Brain microvascular endothelial cell (primary cell): Measurements from ENCODE around the gene TNFRSF8.

ENCODE experiments used
- DNase-seq: peaks from one replicate; pipeline ENCODE4 v3.0.0-alpha.2; 2020
- H3K27ac ChIP-seq: fragments of 250-450 bp; sonication (Bioruptor Pico); 2 replicates; pipeline ENCODE4 v1.5.1; 2020; ENCODE audit warnings: mild to moderate bottlenecking, moderate library complexity
- H3K27me3 ChIP-seq: fragments of 250-450 bp; sonication (Bioruptor Pico); replicated peaks from 2 replicates; pipeline ENCODE4 v1.5.1; 2020; ENCODE audit warnings: mild to moderate bottlenecking
- H3K36me3 ChIP-seq: fragments of 250-450 bp; sonication (Bioruptor Pico); replicated peaks from 2 replicates; pipeline ENCODE4 v1.5.1; 2020; ENCODE audit warnings: mild to moderate bottlenecking
- H3K4me3 ChIP-seq: 2 replicates; pipeline ENCODE4 v1.5.1; 2011; ENCODE audit warnings: low read depth, mild to moderate bottlenecking, control low read depth, low read length, moderate library complexity
- in situ Hi-C: cut with HindIII; loops from 2 replicates; pipeline ENCODE4 v1.10.0; 2017; ENCODE audit warnings: low sequenced_read_pairs, low pct_ligation_motif_present
- TF ChIP-seq, protein P1 (sequence below): IDR thresholded peaks from 2 replicates; pipeline ENCODE4 v1.5.1; 2011; ENCODE audit warnings: low read depth, mild to moderate bottlenecking, moderate library complexity, low read length, control low read depth, inconsistent platforms; ENCODE audit errors: missing control alignments

The TNFRSF8 gene

DNA sequence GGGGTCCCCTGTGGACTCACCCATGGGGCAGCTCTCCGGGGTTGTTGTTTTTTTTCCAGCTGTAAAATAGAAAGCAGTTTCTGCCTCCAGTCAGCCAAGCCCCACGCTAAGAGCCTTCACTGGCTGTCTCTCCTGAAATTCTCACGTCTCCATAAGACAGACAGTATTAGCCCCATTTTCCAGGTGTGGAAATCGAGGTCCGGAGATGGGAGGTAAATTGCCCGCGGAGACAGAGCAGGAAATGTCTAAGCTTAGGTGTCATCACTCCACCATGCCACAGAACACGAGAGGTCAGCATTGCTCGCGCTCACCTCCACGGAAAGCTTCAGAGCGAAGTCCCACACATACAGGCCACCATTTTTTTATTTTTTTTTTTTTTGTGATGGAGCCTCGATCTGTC, 44.6 kb downstream of the TNFRSF8 start:
- TF ChIP-seq, protein P1, sequence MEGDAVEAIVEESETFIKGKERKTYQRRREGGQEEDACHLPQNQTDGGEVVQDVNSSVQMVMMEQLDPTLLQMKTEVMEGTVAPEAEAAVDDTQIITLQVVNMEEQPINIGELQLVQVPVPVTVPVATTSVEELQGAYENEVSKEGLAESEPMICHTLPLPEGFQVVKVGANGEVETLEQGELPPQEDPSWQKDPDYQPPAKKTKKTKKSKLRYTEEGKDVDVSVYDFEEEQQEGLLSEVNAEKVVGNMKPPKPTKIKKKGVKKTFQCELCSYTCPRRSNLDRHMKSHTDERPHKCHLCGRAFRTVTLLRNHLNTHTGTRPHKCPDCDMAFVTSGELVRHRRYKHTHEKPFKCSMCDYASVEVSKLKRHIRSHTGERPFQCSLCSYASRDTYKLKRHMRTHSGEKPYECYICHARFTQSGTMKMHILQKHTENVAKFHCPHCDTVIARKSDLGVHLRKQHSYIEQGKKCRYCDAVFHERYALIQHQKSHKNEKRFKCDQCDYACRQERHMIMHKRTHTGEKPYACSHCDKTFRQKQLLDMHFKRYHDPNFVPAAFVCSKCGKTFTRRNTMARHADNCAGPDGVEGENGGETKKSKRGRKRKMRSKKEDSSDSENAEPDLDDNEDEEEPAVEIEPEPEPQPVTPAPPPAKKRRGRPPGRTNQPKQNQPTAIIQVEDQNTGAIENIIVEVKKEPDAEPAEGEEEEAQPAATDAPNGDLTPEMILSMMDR = no peak
- peaks cover 3% of the 10 kb centered on the region for H3K27me3 ChIP-seq
- H3K36me3 ChIP-seq = no peaks in the 10 kb centered on the region
- DNase-seq = no peak
- in situ Hi-C loops = no loop called here
- no peak overlapping the region for H3K27ac ChIP-seq
- H3K4me3 ChIP-seq = no peak overlapping the region

- H3K4me3 ChIP-seq = no peak overlapping the region
- no peak for DNase-seq
- in situ Hi-C loops = no loop called here
- TF ChIP-seq, protein P1 = no peak
- H3K27me3 ChIP-seq = peaks cover 3% of the 10 kb centered on the region
- H3K27ac ChIP-seq = no peak overlapping the region
- no peaks in the 10 kb centered on the region for H3K36me3 ChIP-seq
Observed at GRCh38 chr1:12109901-12110300, 46.8 kb downstream of the TNFRSF8 start.

DNA sequence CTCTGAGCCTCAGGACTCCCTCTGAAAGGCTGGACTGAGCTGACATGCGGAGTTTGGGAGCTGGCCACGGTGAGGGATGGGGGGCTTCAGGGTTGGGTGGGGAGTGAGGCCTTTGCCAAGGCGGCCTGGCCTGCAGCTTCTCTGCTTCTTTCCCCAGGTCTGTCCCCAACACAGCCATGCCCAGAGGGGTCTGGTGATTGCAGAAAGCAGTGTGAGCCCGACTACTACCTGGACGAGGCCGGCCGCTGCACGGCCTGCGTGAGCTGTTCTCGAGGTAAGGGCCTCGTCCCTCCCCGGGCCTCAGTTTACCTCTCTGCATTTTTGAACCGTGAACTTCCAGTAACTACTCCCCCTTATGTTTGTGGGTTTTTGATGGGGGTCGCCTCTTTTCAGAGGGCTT, 48.6 kb downstream of the TNFRSF8 start:
- no peak for DNase-seq
- Histone ChIP-seq H3K36me3 (no peaks in the 10 kb centered on the region), H3K27me3 (no peaks in the 10 kb centered on the region), H3K4me3 (no peak overlapping the region), H3K27ac (no peak overlapping the region)
- TF ChIP-seq, protein P1 = no peak
- in situ Hi-C loops = no loop called here

DNA sequence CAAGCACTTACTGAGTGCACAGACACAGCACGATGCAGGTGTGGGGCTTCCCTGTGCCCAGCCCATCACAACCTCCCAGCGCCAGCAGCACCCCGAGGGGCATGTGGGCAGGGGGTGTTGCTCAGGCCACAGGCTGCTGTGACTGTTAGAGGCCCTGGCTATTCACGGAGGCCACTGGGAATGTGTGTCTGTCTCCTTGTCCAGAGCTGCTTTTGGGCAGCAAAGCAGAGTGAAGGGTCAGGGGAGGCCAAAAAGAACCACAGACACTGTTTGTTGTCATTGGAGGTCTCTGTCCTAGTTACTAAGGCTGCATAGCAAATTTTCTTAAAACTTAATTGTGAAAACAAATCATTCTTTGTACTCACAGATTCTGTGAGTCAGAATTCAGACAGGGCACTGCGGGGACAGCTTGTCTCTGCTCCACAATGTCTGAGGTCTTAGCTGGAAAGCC, 49.6 kb downstream of the TNFRSF8 start:
- Histone ChIP-seq H3K27me3 (no peaks in the 10 kb centered on the region), H3K36me3 (no peaks in the 10 kb centered on the region), H3K27ac (peak overlapping the region; percentile 35), H3K4me3 (no peak overlapping the region)
- DNase-seq = peak; percentile 71
- in situ Hi-C loops = no loop called here
- TF ChIP-seq, protein P1 = no peak

DNA sequence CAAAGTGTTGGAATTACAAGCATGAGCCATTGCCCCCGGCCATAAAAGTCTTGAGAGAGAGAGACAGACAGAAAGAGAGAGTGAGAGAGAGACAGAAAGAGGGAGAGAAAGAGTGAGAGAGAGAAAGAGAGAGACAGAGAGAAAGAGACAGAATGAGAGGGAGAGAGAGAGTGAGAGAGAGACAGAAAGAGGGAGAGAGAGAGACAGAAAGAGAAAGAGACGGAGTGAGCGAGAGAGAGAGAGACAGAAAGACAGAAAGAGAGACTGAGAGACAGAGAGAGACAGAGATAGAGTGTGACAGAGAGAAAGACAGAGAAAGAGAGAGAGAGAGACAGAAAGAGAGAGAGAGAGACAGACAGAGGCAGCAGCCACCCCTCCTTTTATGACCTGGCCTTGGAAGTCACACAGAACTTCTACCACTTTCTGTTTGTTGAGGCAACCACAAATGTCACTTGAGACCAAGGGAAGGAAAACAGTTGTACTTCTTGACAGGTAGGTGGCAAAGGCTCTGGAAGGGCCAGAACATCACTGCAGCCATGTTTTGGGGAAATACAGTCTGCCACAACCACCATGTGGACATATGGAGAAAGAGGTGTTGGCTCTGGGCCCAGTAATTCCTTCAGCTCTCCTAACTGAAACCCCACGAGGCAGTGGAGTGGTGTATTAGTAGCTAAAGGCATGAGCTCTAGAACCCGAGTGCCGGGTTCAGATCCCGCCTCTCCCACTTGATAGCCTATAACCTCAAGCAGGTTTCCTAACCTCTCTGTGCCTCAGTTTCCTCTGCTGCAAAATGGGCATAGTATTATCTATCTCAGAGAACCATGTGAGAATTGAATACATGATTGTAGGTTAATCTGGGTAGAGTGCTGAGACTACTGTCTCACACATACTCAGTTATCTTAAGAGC, 50.6 kb downstream of the TNFRSF8 start:
- Histone ChIP-seq H3K4me3 (no peak overlapping the region), H3K36me3 (no peaks in the 10 kb centered on the region), H3K27ac (peak overlapping the region; percentile 25), H3K27me3 (no peaks in the 10 kb centered on the region)
- in situ Hi-C loops = no loop called here
- DNase-seq = peak; percentile 49
- TF ChIP-seq, protein P1 = no peak
